PFSK-1 (cell line): ENCODE measurements around the gene SCUBE1.

Experiments used
- FOXP2 ChIP-seq: optimal IDR thresholded peaks from 2 replicates; pipeline ENCODE3; 2011; ENCODE audit warnings: borderline replicate concordance, control low read depth, inconsistent platforms; ENCODE audit not compliant: insufficient read depth; ENCODE audit errors: extremely low read length, extremely low read depth
- POLR2AphosphoS5 ChIP-seq: IDR thresholded peaks from 2 replicates; pipeline ENCODE4 v1.6.1; 2012; ENCODE audit warnings: low read depth, mild to moderate bottlenecking, control low read depth, low read length, moderate library complexity
- SIN3A ChIP-seq: IDR thresholded peaks from 2 replicates; pipeline ENCODE4 v1.6.1; 2012; ENCODE audit warnings: mild to moderate bottlenecking, low read length, moderate library complexity, borderline replicate concordance; ENCODE audit not compliant: insufficient read depth
- TAF1 ChIP-seq: IDR thresholded peaks from 2 replicates; pipeline ENCODE4 v1.6.1; 2012; ENCODE audit warnings: low read length, control low read depth, borderline replicate concordance; ENCODE audit not compliant: insufficient read depth
- TF ChIP-seq, protein P1 (sequence below), 2 experiments: IDR thresholded peaks; 2 replicates each; pipeline versions ENCODE4 v1.6.1 to v1.8.0; 2011 to 2012; ENCODE audit warnings: low read depth in 2 of 2, low read length in 2 of 2, control low read depth in 1 of 2, inconsistent platforms in 1 of 2, mild to moderate bottlenecking in 1 of 2, moderate library complexity in 1 of 2; ENCODE audit not compliant: insufficient read depth in 1 of 2

Gene SCUBE1

DNA sequence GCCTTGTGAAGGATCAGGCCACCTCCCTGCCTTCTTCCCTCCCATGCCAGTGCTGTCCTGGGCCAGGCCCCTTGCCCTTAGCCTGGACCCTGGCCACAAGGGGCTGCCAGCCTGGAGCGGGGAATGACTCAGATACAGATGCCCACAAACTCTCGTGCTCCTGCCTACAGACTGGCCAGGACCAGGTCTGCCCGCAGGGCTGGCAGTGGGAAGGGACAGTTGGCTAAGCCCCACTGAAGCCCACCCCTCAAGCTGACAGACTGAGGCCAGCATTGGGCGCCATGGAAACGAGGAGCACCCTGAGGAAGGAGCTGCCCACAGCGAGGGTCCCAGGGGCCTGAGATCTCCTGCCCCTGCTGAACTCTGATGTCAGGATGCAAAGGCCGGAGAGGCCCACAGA lies 14.1 kb downstream of the SCUBE1 start:
- no peak for TF ChIP-seq SIN3A
- TF ChIP-seq POLR2AphosphoS5: no peak
- no peak for TF ChIP-seq TAF1
- TF ChIP-seq, protein P1, sequence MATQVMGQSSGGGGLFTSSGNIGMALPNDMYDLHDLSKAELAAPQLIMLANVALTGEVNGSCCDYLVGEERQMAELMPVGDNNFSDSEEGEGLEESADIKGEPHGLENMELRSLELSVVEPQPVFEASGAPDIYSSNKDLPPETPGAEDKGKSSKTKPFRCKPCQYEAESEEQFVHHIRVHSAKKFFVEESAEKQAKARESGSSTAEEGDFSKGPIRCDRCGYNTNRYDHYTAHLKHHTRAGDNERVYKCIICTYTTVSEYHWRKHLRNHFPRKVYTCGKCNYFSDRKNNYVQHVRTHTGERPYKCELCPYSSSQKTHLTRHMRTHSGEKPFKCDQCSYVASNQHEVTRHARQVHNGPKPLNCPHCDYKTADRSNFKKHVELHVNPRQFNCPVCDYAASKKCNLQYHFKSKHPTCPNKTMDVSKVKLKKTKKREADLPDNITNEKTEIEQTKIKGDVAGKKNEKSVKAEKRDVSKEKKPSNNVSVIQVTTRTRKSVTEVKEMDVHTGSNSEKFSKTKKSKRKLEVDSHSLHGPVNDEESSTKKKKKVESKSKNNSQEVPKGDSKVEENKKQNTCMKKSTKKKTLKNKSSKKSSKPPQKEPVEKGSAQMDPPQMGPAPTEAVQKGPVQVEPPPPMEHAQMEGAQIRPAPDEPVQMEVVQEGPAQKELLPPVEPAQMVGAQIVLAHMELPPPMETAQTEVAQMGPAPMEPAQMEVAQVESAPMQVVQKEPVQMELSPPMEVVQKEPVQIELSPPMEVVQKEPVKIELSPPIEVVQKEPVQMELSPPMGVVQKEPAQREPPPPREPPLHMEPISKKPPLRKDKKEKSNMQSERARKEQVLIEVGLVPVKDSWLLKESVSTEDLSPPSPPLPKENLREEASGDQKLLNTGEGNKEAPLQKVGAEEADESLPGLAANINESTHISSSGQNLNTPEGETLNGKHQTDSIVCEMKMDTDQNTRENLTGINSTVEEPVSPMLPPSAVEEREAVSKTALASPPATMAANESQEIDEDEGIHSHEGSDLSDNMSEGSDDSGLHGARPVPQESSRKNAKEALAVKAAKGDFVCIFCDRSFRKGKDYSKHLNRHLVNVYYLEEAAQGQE (IDR thresholded peaks at IDR 0.05; ENCODE audit: insufficient read depth in 1 of 2, low read depth in 2 of 2, low read length in 2 of 2): no peak
- no peak for TF ChIP-seq FOXP2

- no peak for TF ChIP-seq SIN3A
- no peak for TF ChIP-seq POLR2AphosphoS5
Observed at GRCh38 chr22:43327157-43327438, 16.1 kb downstream of the SCUBE1 start.

DNA sequence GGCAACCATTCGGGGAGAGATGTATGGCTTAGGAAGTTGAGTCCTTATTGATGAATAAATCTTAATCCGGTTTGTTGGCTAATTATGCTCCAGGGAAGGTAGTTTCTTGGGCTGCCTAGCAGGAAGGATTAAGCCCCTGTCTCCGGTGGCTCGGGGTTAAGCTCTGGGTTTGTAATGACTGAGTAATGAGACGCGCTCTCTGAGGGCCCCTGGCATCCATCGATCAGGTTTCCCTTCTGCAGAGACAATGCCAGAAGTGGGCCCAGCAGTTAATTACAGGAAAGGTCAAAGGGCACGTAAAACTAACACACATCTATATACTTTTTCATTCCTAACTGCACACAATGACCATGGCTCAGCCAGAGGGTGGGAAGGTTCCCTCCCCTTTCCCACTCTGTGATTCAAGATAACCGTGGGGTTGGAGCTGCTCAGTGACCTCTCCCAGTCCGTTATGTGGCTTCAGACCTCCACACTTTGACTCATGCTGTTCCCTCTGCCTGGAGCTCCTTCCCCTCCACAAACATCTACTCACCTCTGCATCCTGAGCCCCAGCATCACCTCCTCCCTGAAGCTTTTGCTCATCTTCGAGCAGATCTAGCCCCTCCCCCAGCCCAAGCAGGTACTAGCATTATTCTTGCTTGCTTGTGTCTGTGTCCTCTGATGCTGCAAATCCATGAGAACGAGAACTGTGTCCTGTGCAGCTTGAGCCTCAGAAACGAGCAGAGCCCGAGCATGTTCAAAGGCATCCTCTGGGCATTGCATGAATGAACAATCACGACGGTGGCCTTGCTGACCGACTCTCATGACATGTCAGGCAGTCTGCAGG lies 16.6 kb downstream of the SCUBE1 start:
- TF ChIP-seq POLR2AphosphoS5 (no peak), TAF1 (no peak), FOXP2 (no peak), SIN3A (no peak)
- TF ChIP-seq, protein P1 (IDR thresholded peaks at IDR 0.05; ENCODE audit: insufficient read depth in 1 of 2, low read depth in 2 of 2, low read length in 2 of 2): no peak

GRCh38 chr22:43325176-43325575 lies 18.0 kb downstream of the SCUBE1 start:
- TF ChIP-seq SIN3A: no peak
- TF ChIP-seq POLR2AphosphoS5: no peak
- no peak for TF ChIP-seq TAF1
- no peak for TF ChIP-seq FOXP2
- TF ChIP-seq, protein P1 (IDR thresholded peaks at IDR 0.05; ENCODE audit: insufficient read depth in 1 of 2, low read depth in 2 of 2, low read length in 2 of 2): no peak

GRCh38 chr22:43320943-43321900 lies 21.9 kb downstream of the SCUBE1 start:
- no peak for TF ChIP-seq POLR2AphosphoS5
- TF ChIP-seq TAF1: no peak
- no peak for TF ChIP-seq FOXP2
- TF ChIP-seq, protein P1 (IDR thresholded peaks at IDR 0.05; ENCODE audit: insufficient read depth in 1 of 2, low read depth in 2 of 2, low read length in 2 of 2): no peak
- no peak for TF ChIP-seq SIN3A
